MM.1S (cell line): ENCODE data around the gene TMEM168.

Experiments
- DNase-seq: peaks from one replicate; pipeline ENCODE4 v3.0.0-alpha.2; 2015
- H2AFZ ChIP-seq: fragments of 300-600 bp; sonication (generic); 2 replicates; pipeline ENCODE4 v1.6.0; 2016; ENCODE audit warnings: antibody characterized with exemption, low read length
- H3F3A ChIP-seq: fragments of 300-600 bp; sonication (generic); 2 replicates; pipeline ENCODE4 v1.6.1; 2016; ENCODE audit warnings: mild to moderate bottlenecking, antibody characterized with exemption, low read length, moderate library complexity, mixed read lengths; ENCODE audit not compliant: insufficient read depth
- H3K27ac ChIP-seq: fragments of 300-600 bp; sonication (generic); 2 replicates; pipeline ENCODE4 v1.5.1; 2016; ENCODE audit warnings: mild to moderate bottlenecking, low read length
- H3K27me3 ChIP-seq: fragments of 300-600 bp; sonication (generic); replicated peaks from 2 replicates; pipeline ENCODE4 v1.6.0; 2016; ENCODE audit warnings: low read length; ENCODE audit not compliant: insufficient read depth
- H3K36me3 ChIP-seq: fragments of 300-600 bp; sonication (generic); replicated peaks from 2 replicates; pipeline ENCODE4 v1.6.1; 2016; ENCODE audit warnings: mild to moderate bottlenecking, low read length, mixed read lengths; ENCODE audit not compliant: insufficient read depth
- H3K4me1 ChIP-seq: fragments of 300-600 bp; sonication (generic); 2 replicates; pipeline ENCODE4 v1.6.1; 2016; ENCODE audit warnings: low read length, mixed read lengths
- H3K4me2 ChIP-seq: fragments of 300-600 bp; sonication (generic); 2 replicates; pipeline ENCODE4 v1.6.0; 2016; ENCODE audit warnings: low read depth, low read length
- H3K4me3 ChIP-seq: fragments of 300-600 bp; sonication (generic); 2 replicates; pipeline ENCODE4 v1.5.1; 2016; ENCODE audit warnings: low read length, mixed read lengths
- H3K79me2 ChIP-seq: fragments of 300-600 bp; sonication (generic); 2 replicates; pipeline ENCODE4 v1.6.1; 2016; ENCODE audit warnings: mixed run types, low read length, mixed read lengths
- H3K9ac ChIP-seq: fragments of 300-600 bp; sonication (generic); 2 replicates; pipeline ENCODE4 v1.6.1; 2016; ENCODE audit warnings: low read length, mixed read lengths
- H3K9me2 ChIP-seq: fragments of 300-600 bp; sonication (generic); replicated peaks from 2 replicates; pipeline ENCODE4 v1.6.1; 2016; ENCODE audit warnings: mild to moderate bottlenecking, low read length, mixed read lengths; ENCODE audit not compliant: insufficient read depth
- H3K9me3 ChIP-seq: fragments of 300-600 bp; sonication (generic); replicated peaks from 2 replicates; pipeline ENCODE4 v1.6.1; 2016; ENCODE audit warnings: mild to moderate bottlenecking, low read length, mixed read lengths; ENCODE audit not compliant: insufficient read depth
- H4K20me1 ChIP-seq: fragments of 300-600 bp; sonication (generic); 2 replicates; pipeline ENCODE4 v1.6.1; 2016; ENCODE audit warnings: mild to moderate bottlenecking, low read length, moderate library complexity, mixed read lengths; ENCODE audit not compliant: insufficient read depth
- EZH2 ChIP-seq: fragments of 300-600 bp; sonication (generic); optimal IDR thresholded peaks from 2 replicates; pipeline ENCODE3; 2017; ENCODE audit warnings: low read depth, mild to moderate bottlenecking, antibody characterized with exemption, low read length, mixed read lengths
- EZH2phosphoT487 ChIP-seq: fragments of 300-600 bp; sonication (generic); IDR thresholded peaks from 2 replicates; pipeline ENCODE4 v1.6.1; 2018; ENCODE audit warnings: antibody characterized with exemption, low read length
- TF ChIP-seq, protein P1 (sequence below): fragments of 300-600 bp; sonication (generic); IDR thresholded peaks from 2 replicates; pipeline ENCODE4 v1.5.1; 2016; ENCODE audit warnings: antibody characterized with exemption, low read length, mixed read lengths

TMEM168 gene

DNA sequence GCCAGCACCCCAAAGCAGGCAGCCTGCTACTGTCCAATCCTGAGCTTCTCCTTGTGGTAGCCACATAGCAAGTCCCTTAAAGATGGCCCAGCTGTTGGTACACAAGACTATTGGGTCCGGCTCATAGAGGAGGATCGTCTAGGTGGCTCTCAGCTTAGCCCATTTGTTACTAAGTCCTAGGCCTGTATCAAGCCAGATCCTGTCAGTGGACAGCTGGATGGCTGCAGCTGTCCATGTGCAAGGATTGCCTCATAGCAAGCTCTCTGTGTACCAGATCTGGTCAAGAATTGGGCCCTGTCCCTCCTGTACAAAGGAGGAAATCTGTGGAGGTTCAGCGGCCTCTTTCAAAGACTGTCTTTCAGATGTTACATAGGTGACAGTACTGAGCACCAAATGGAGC, 12.2 kb upstream of the TMEM168 start:
- DNase-seq = no peak

DNA sequence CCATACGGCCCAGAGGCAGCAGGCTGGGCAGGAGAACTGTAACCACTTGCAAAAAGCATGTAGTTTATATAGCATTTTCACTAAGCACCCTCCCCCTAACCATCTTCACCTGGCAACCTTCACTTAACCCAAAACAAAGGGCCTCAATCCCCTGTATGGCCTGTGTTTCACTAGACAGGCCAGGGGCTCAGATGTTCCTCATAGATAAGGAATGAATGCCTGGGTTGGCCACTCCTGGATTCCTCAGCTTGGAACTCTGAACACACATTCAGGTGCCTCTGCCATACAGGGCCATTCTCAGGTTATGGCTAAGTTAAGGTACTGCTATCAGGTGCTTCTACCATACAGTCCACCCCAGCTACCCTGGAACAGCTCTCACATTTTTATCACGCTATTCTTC, 10.3 kb upstream of the TMEM168 start:
- Histone ChIP-seq H3K36me3 (no peaks in the 10 kb centered on the region), H3K27ac (no peak overlapping the region), H3K4me2 (no peak overlapping the region), H3K9me3 (no peaks in the 10 kb centered on the region), H3K79me2 (no peaks in the 10 kb centered on the region), H3K27me3 (no peaks in the 10 kb centered on the region), H4K20me1 (no peaks in the 10 kb centered on the region), H3K4me1 (no peaks in the 10 kb centered on the region), H3K9me2 (no peaks in the 10 kb centered on the region), H3F3A (0 out of 2 replicates have a peak, but pooled peaks cover 3% of the 10 kb centered on the region), H3K9ac (no peak overlapping the region), H2AFZ (no peak overlapping the region), H3K4me3 (no peak overlapping the region)
- no peak for DNase-seq
- TF ChIP-seq EZH2phosphoT487 (no peak), EZH2 (no peak)
- TF ChIP-seq, protein P1, sequence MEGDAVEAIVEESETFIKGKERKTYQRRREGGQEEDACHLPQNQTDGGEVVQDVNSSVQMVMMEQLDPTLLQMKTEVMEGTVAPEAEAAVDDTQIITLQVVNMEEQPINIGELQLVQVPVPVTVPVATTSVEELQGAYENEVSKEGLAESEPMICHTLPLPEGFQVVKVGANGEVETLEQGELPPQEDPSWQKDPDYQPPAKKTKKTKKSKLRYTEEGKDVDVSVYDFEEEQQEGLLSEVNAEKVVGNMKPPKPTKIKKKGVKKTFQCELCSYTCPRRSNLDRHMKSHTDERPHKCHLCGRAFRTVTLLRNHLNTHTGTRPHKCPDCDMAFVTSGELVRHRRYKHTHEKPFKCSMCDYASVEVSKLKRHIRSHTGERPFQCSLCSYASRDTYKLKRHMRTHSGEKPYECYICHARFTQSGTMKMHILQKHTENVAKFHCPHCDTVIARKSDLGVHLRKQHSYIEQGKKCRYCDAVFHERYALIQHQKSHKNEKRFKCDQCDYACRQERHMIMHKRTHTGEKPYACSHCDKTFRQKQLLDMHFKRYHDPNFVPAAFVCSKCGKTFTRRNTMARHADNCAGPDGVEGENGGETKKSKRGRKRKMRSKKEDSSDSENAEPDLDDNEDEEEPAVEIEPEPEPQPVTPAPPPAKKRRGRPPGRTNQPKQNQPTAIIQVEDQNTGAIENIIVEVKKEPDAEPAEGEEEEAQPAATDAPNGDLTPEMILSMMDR = no peak

More for the DNA sequence above, 12.2 kb upstream of the TMEM168 start:
- Histone ChIP-seq H3K9me3 (no peaks in the 10 kb centered on the region), H3K27ac (no peak overlapping the region), H3K79me2 (no peaks in the 10 kb centered on the region), H3F3A (0 out of 2 replicates have a peak, but pooled peaks cover 3% of the 10 kb centered on the region), H4K20me1 (no peaks in the 10 kb centered on the region), H3K27me3 (no peaks in the 10 kb centered on the region), H3K4me3 (no peak overlapping the region), H3K4me2 (no peak overlapping the region), H3K9ac (no peak overlapping the region), H3K9me2 (no peaks in the 10 kb centered on the region), H3K36me3 (no peaks in the 10 kb centered on the region), H2AFZ (no peak overlapping the region), H3K4me1 (no peaks in the 10 kb centered on the region)
- no peak for TF ChIP-seq EZH2
- TF ChIP-seq, protein P1 = no peak
- TF ChIP-seq EZH2phosphoT487 = no peak

DNA sequence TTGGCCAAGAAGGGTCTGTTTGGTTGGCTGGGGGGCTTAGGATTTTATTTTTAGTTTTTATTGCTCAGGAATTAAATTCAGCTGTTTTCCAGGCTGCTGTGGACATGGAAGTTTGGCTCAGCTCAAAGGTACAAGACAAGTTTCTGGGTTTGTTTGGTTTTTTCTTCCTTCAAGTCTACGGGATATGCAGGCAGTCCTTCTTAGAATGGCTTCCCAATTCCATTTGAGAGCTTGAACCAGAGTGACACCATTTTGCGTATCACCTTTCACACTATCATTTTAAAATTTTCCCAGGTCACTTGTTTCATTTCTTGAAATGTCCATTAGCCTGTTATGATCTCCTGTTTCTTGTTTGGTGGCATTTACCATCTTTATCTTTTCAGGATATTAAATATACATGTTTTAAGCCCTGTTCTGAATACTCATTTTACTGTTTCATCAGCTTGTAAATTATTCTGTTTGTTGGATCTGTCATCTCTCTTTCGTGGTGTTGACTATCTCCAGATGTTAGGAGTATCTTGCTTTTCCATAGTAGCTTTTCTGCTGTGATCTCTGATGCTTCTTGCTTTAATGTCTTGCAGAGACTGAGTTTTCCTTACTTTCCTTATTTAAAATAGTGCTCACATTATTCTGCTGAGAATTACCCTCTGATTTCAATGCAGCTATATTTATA, 9.4 kb upstream of the TMEM168 start:
- no peak for DNase-seq
- H3K79me2 ChIP-seq = no peaks in the 10 kb centered on the region
- H3K9me2 ChIP-seq = no peaks in the 10 kb centered on the region
- H3K27ac ChIP-seq = no peak overlapping the region
- no peak overlapping the region for H3K9ac ChIP-seq
- H3K9me3 ChIP-seq = no peaks in the 10 kb centered on the region
- H3K4me1 ChIP-seq = no peaks in the 10 kb centered on the region
- H2AFZ ChIP-seq = no peak overlapping the region
- H4K20me1 ChIP-seq = no peaks in the 10 kb centered on the region
- no peaks in the 10 kb centered on the region for H3K36me3 ChIP-seq
- H3K4me2 ChIP-seq = no peak overlapping the region
- H3K4me3 ChIP-seq = no peak overlapping the region
- H3K27me3 ChIP-seq = no peaks in the 10 kb centered on the region
- H3F3A ChIP-seq = 0 out of 2 replicates have a peak, but pooled peaks cover 3% of the 10 kb centered on the region
- TF ChIP-seq, protein P1 = no peak
- no peak for TF ChIP-seq EZH2phosphoT487
- TF ChIP-seq EZH2 = no peak
